CD14-positive monocyte (primary cell): ENCODE results near the gene JUP. TPM values are rescaled to one million over a fixed set of nuclear protein-coding genes. Genes with fewer than 3 reads are reported as not detected.

Experiments used
- DNase-seq, 3 donors: peaks; one replicate each; pipeline ENCODE4 v3.0.0-alpha.2; 2011 to 2022
- H2AFZ ChIP-seq: 2 replicates; pipeline ENCODE4 v1.6.0; 2012; ENCODE audit warnings: mild to moderate bottlenecking, low read depth, low read length, inconsistent platforms; ENCODE audit not compliant: insufficient read depth, poor library complexity, severe bottlenecking
- H3K27ac ChIP-seq, 2 donors: 1 replicate in 1 of 2; 2 replicates in 1 of 2; pipeline ENCODE4 v1.5.1; 2012 to 2013; ENCODE audit warnings: low read length in 2 of 2, control low read depth in 1 of 2, inconsistent platforms in 1 of 2, low read depth in 1 of 2, mild to moderate bottlenecking in 1 of 2
- H3K27me3 ChIP-seq, 2 donors: one replicate each; pipeline versions ENCODE4 v1.6.0 to v1.6.1; 2011 to 2013; ENCODE audit warnings: low read length in 2 of 2; ENCODE audit not compliant: control insufficient read depth in 2 of 2, insufficient read depth in 2 of 2
- H3K36me3 ChIP-seq, 2 donors: replicated peaks in 1 of 2; 1 replicate in 1 of 2; 2 replicates in 1 of 2; pipeline versions ENCODE4 v1.5.1 to v1.6.1; 2012 to 2013; ENCODE audit warnings: low read length in 2 of 2, control low read depth in 1 of 2, inconsistent platforms in 1 of 2, mild to moderate bottlenecking in 1 of 2; ENCODE audit not compliant: insufficient read depth in 2 of 2, control insufficient read depth in 1 of 2
- H3K4me1 ChIP-seq, 2 donors: 1 replicate in 1 of 2; 2 replicates in 1 of 2; pipeline versions ENCODE4 v1.5.1 to v1.6.1; 2012 to 2013; ENCODE audit warnings: low read length in 2 of 2, control low read depth in 1 of 2, inconsistent platforms in 1 of 2, mild to moderate bottlenecking in 1 of 2, moderate library complexity in 1 of 2; ENCODE audit not compliant: insufficient read depth in 2 of 2, control insufficient read depth in 1 of 2
- H3K4me2 ChIP-seq: replicated peaks from 2 replicates; pipeline ENCODE3; 2012; ENCODE audit warnings: low read length, moderate library complexity, mild to moderate bottlenecking; ENCODE audit not compliant: poor library complexity, severe bottlenecking; ENCODE audit errors: extremely low read depth
- H3K4me3 ChIP-seq, 3 experiments: fragments of 200-600 bp in 1 of 3; sonication (generic) in 1 of 3; replicated peaks in 1 of 3; 1 replicate in 2 of 3; 2 replicates in 1 of 3; pipeline ENCODE4 v1.5.1; 2011 to 2013; ENCODE audit warnings: low read length in 3 of 3, mild to moderate bottlenecking in 3 of 3, control low read depth in 2 of 3, low read depth in 2 of 3, inconsistent platforms in 1 of 3, moderate library complexity in 1 of 3
- H3K79me2 ChIP-seq: 2 replicates; pipeline ENCODE4 v1.6.0; 2012; ENCODE audit warnings: mild to moderate bottlenecking, control low read depth, inconsistent platforms, low read length, moderate library complexity; ENCODE audit not compliant: insufficient read depth
- H3K9ac ChIP-seq: 2 replicates; pipeline ENCODE4 v1.6.0; 2017; ENCODE audit warnings: low read length, mild to moderate bottlenecking; ENCODE audit not compliant: insufficient read depth, poor library complexity, severe bottlenecking
- H3K9me3 ChIP-seq, 2 donors: replicated peaks in 1 of 2; 1 replicate in 1 of 2; 2 replicates in 1 of 2; pipeline versions ENCODE4 v1.5.1 to v1.6.1; 2012 to 2013; ENCODE audit warnings: low read length in 2 of 2, control low read depth in 1 of 2; ENCODE audit not compliant: control insufficient read depth in 1 of 2, insufficient read depth in 1 of 2
- H4K20me1 ChIP-seq: 2 replicates; pipeline ENCODE4 v1.6.0; 2012; ENCODE audit warnings: mild to moderate bottlenecking, low read length, control low read depth, moderate library complexity; ENCODE audit not compliant: insufficient read depth
- H3K27ac Mint-ChIP-seq, 7 donors: one replicate each; pipeline ENCODE4 v1.8.0; 2020; ENCODE audit warnings: mild to moderate bottlenecking in 7 of 7, mixed read lengths in 7 of 7, moderate library complexity in 6 of 7, inconsistent platforms in 2 of 7
- H3K27me3 Mint-ChIP-seq, 3 donors: one replicate each; pipeline ENCODE4 v1.8.0; 2021 to 2022; ENCODE audit warnings: low read depth in 3 of 3, mild to moderate bottlenecking in 3 of 3, mixed read lengths in 3 of 3, moderate library complexity in 3 of 3, inconsistent platforms in 1 of 3
- H3K36me3 Mint-ChIP-seq, 2 donors: one replicate each; pipeline ENCODE4 v1.8.0; 2020; ENCODE audit warnings: mixed read lengths in 2 of 2, inconsistent platforms in 1 of 2, mild to moderate bottlenecking in 1 of 2
- H3K4me1 Mint-ChIP-seq: one replicate; pipeline ENCODE4 v1.8.0; 2020; ENCODE audit warnings: mild to moderate bottlenecking, mixed read lengths
- H3K4me3 Mint-ChIP-seq, 2 donors: one replicate each; pipeline ENCODE4 v1.8.0; 2020; ENCODE audit warnings: mild to moderate bottlenecking in 2 of 2, mixed read lengths in 2 of 2, moderate library complexity in 1 of 2
- H3K9me3 Mint-ChIP-seq, 7 donors: one replicate each; pipeline ENCODE4 v1.8.0; 2020 to 2022; ENCODE audit warnings: mixed read lengths in 7 of 7, mild to moderate bottlenecking in 6 of 7, moderate library complexity in 6 of 7, inconsistent platforms in 2 of 7
- WGBS: methylation state at CpG from one replicate; pipeline ENCODE4 v1.1.5; 2013; ENCODE audit warnings: missing lambda C conversion rate; ENCODE audit not compliant: insufficient coverage; 5-methylcytosine and 5-hydroxymethylcytosine counted together
- intact Hi-C, 2 donors: fragments of 100-400 bp; cut with micrococcal nuclease; formaldehyde crosslinking; loops; one replicate each; pipeline versions ENCODE4 v1.15.0 to v1.15.1; 2023
- polyA plus RNA-seq, 3 donors: library from polyadenylated mRNA; depleted of rRNA in 1 of 3; unstranded in 2 of 3; stranded (reverse) in 1 of 3; fragments of 300-500 nt in 2 of 3; fragments of >200 nt in 1 of 3; fragmentation: Illumina TruSeq in 2 of 3; gene quantifications; 1 replicate in 2 of 3; 2 replicates in 1 of 3; pipeline ENCODE4 v1.2.3, GENCODE V29; 2012 to 2021
- TF ChIP-seq, protein P1 (sequence below): fragments of 200-600 bp; IDR thresholded peaks from one replicate; pipeline ENCODE4 v1.8.0; 2022; ENCODE audit warnings: antibody characterized with exemption, mild to moderate bottlenecking

JUP gene
- polyA plus RNA-seq, 3 donors, result 14.0 to 22.1 (median 15.4) TPM

DNA sequence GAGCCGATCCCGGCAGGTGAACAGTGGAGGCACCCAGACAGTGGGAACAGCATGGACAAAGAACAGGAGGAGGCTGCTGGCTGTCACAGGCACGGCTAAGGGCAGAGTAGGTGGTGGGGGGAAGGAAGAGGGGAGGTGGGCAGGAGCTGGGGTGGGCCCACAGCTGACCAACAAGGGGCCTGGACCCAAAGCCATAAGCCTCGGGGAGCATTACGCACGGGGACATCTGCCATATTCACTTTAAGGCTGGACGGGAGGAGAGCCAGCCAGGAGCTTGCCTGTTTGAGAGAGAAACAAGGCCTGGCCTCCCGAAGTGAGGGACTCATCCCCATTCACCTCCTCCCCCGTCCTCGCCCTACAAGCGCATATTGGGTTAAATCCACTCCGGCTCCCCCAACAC, 32.4 kb downstream of the JUP start:
- no peak overlapping the region for H3K27ac Mint-ChIP-seq
- no peak overlapping the region for H3K4me3 Mint-ChIP-seq
- Histone ChIP-seq H3K4me1 (no peaks in the 10 kb centered on the region), H4K20me1 (no peaks in the 10 kb centered on the region), H3K27ac (no peak overlapping the region), H3K27me3 (no peaks in the 10 kb centered on the region), H3K9me3 (no peaks in the 10 kb centered on the region), H3K36me3 (peaks cover 18 to 37% of the 10 kb centered on the region in 2 donors), H2AFZ (no peak overlapping the region), H3K4me3 (no peak overlapping the region), H3K79me2 (no peaks in the 10 kb centered on the region), H3K9ac (no peak overlapping the region), H3K4me2 (no peak overlapping the region)
- intact Hi-C loops, result no loop called here
- TF ChIP-seq, protein P1, sequence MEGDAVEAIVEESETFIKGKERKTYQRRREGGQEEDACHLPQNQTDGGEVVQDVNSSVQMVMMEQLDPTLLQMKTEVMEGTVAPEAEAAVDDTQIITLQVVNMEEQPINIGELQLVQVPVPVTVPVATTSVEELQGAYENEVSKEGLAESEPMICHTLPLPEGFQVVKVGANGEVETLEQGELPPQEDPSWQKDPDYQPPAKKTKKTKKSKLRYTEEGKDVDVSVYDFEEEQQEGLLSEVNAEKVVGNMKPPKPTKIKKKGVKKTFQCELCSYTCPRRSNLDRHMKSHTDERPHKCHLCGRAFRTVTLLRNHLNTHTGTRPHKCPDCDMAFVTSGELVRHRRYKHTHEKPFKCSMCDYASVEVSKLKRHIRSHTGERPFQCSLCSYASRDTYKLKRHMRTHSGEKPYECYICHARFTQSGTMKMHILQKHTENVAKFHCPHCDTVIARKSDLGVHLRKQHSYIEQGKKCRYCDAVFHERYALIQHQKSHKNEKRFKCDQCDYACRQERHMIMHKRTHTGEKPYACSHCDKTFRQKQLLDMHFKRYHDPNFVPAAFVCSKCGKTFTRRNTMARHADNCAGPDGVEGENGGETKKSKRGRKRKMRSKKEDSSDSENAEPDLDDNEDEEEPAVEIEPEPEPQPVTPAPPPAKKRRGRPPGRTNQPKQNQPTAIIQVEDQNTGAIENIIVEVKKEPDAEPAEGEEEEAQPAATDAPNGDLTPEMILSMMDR, result no peak
- H3K27me3 Mint-ChIP-seq, result peaks cover 0 to 8% (median 0%) of the 10 kb centered on the region in 3 donors
- H3K36me3 Mint-ChIP-seq, result peaks cover 11 to 23% of the 10 kb centered on the region in 2 donors
- 94% methylated on average over 11 of the region's 12 CpGs for WGBS
- no peaks in the 10 kb centered on the region for H3K4me1 Mint-ChIP-seq
- peaks cover 0 to 2% (median 0%) of the 10 kb centered on the region in 7 donors for H3K9me3 Mint-ChIP-seq
- DNase-seq, result no peak

DNA sequence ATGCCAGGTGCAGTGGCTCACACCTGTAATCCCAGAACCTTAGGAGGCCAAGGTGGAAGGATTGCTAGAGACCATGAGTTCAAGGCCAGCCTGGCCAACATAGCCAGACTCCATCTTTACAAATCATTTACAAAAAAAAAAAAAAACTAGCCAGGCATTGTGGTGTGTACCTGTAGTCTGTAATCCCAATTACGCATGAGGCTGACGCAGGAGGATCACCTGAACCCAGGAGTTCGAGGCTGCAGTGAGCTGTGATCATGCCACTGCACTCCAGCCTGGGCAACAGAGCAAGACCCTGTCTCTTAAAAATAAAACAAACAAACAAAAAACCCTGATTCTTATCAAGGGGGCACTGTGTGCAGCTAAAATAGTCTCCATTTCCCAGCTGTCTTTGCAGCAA, 35.2 kb downstream of the JUP start:
- WGBS, result 100% methylated on average over 3 of the region's 3 CpGs
- no peak overlapping the region for H3K4me2 ChIP-seq
- no peak overlapping the region for H3K27ac Mint-ChIP-seq
- H3K4me1 ChIP-seq, result no peaks in the 10 kb centered on the region
- intact Hi-C loops, result no loop called here
- H3K79me2 ChIP-seq, result no peaks in the 10 kb centered on the region
- H3K27me3 ChIP-seq, result no peaks in the 10 kb centered on the region
- H3K9ac ChIP-seq, result no peak overlapping the region
- H3K36me3 Mint-ChIP-seq, result peaks cover 0 to 6% of the 10 kb centered on the region in 2 donors
- H3K9me3 Mint-ChIP-seq, result peaks cover 0 to 3% (median 0%) of the 10 kb centered on the region in 7 donors
- H3K9me3 ChIP-seq, result no peaks in the 10 kb centered on the region
- peaks cover 0 to 6% (median 2%) of the 10 kb centered on the region in 3 donors for H3K27me3 Mint-ChIP-seq
- no peaks in the 10 kb centered on the region for H3K4me1 Mint-ChIP-seq
- no peaks in the 10 kb centered on the region for H4K20me1 ChIP-seq
- no peak for DNase-seq
- no peak overlapping the region for H2AFZ ChIP-seq
- H3K36me3 ChIP-seq, result peaks cover 0 to 16% of the 10 kb centered on the region in 2 donors
- H3K27ac ChIP-seq, result no peak overlapping the region
- no peak overlapping the region for H3K4me3 Mint-ChIP-seq
- no peak overlapping the region for H3K4me3 ChIP-seq
- TF ChIP-seq, protein P1, result no peak
